Gastroesophageal sphincter (tissue), 4 donors: ENCODE measurements around the gene APOL3. TPM values are rescaled to one million over a fixed set of nuclear protein-coding genes. Genes with fewer than 3 reads are reported as not detected.
"Not testable (repeated sequence)": the region's sequence is repeated elsewhere in the genome, so short reads cannot be mapped to it uniquely, and the experiment has no call there.

Experiments
- ATAC-seq: fragments of 150-250 bp; one replicate; pipeline ENCODE4 v1.9.1; 2016; ENCODE audit warnings: mild to moderate bottlenecking, moderate library complexity
- H3K27ac ChIP-seq, 4 donors: fragments of 200-600 bp; sonication (generic) in 3 of 4; 1 replicate in 3 of 4; 2 replicates in 1 of 4; pipeline ENCODE4 v1.5.1; 2016 to 2019
- H3K27me3 ChIP-seq: fragments of 200-600 bp; sonication (generic); one replicate; pipeline ENCODE4 v1.5.1; 2019
- H3K36me3 ChIP-seq, 2 donors: fragments of 200-600 bp; sonication (generic); one replicate each; pipeline ENCODE4 v1.5.1; 2019; ENCODE audit warnings: control low read depth in 1 of 2
- H3K4me1 ChIP-seq, 3 donors: fragments of 200-600 bp; sonication (generic); 1 replicate in 2 of 3; 2 replicates in 1 of 3; pipeline ENCODE4 v1.5.1; 2016 to 2019; ENCODE audit warnings: control low read depth in 2 of 3
- H3K4me3 ChIP-seq, 2 donors: fragments of 200-600 bp; sonication (generic); one replicate each; pipeline ENCODE4 v1.5.1; 2019; ENCODE audit warnings: mild to moderate bottlenecking in 1 of 2, moderate library complexity in 1 of 2
- H3K9me3 ChIP-seq, 3 donors: fragments of 200-600 bp; sonication (generic); one replicate each; pipeline ENCODE4 v1.5.1; 2017 to 2019; ENCODE audit warnings: control low read depth in 2 of 3
- CTCF ChIP-seq, 4 experiments: fragments of 200-600 bp in 2 of 4; fragments of 450-650 bp in 2 of 4; sonication (generic) in 1 of 4; IDR thresholded peaks; one replicate each; pipeline ENCODE4 v1.5.1; 2017 to 2019; ENCODE audit warnings: antibody characterized with exemption in 4 of 4, mild to moderate bottlenecking in 2 of 4, moderate library complexity in 2 of 4
- EP300 ChIP-seq: sonication (generic); formaldehyde crosslinking; IDR thresholded peaks from one replicate; pipeline ENCODE4 v1.6.1; 2017; ENCODE audit warnings: antibody characterized with exemption, mild to moderate bottlenecking
- POLR2A ChIP-seq, 2 donors: fragments of 450-650 bp; IDR thresholded peaks; one replicate each; pipeline ENCODE4 v1.6.1; 2017; ENCODE audit warnings: antibody characterized with exemption in 2 of 2, mild to moderate bottlenecking in 2 of 2, moderate library complexity in 1 of 2
- POLR2AphosphoS5 ChIP-seq: sonication (generic); formaldehyde crosslinking; IDR thresholded peaks from one replicate; pipeline ENCODE4 v1.6.1; 2017; ENCODE audit warnings: antibody characterized with exemption
- WGBS, 2 donors: methylation state at CpG; one replicate each; pipeline ENCODE4 v1.1.5; 2018; ENCODE audit warnings: low coverage in 1 of 2; 5-methylcytosine and 5-hydroxymethylcytosine counted together
- total RNA-seq, 4 donors: library from RNA; depleted of rRNA; stranded (reverse); fragments of >200 nt; gene quantifications; one replicate each; pipeline ENCODE4 v1.1.0, GENCODE V29; 2016

APOL3 gene
- total RNA-seq, 4 donors from 2014 or later = 35.5 to 80.5 (median 41.6) TPM

DNA sequence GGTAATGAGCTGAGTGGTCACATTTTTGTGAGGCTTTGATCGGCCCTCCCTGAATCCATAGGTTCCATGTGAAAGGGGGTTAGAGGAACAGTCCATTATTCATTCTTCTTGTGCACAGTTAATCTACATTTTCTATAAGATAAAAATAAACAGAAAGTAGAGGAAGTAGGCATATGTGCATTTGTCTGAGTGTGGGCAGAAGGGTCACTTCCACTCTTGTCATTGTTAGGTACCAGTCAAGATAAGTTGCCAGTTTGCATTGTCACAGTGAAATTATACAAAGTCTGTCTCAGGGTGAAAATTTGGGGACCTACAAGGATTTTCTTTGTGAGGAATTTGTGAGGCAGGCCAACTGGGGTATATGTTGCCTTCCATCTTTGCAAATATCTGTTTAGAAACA lies 45.7 kb upstream of the APOL3 start:
- H3K4me3 ChIP-seq = no peak overlapping the region
- H3K36me3 ChIP-seq = no peaks in the 10 kb centered on the region
- no peaks in the 10 kb centered on the region for H3K27me3 ChIP-seq
- ATAC-seq = no peak
- no peak for TF ChIP-seq EP300
- TF ChIP-seq CTCF (IDR thresholded peaks at IDR 0.05) = no peak
- TF ChIP-seq POLR2AphosphoS5 = no peak
- no peak for TF ChIP-seq POLR2A (IDR thresholded peaks at IDR 0.05)
- WGBS, 2 donors = 100% methylated on average over 1 of the region's 1 CpG
- H3K9me3 ChIP-seq = no peaks in the 10 kb centered on the region
- peaks cover 0 to 19% (median 0%) of the 10 kb centered on the region in 3 donors for H3K4me1 ChIP-seq
- H3K27ac ChIP-seq = no peak overlapping the region

DNA sequence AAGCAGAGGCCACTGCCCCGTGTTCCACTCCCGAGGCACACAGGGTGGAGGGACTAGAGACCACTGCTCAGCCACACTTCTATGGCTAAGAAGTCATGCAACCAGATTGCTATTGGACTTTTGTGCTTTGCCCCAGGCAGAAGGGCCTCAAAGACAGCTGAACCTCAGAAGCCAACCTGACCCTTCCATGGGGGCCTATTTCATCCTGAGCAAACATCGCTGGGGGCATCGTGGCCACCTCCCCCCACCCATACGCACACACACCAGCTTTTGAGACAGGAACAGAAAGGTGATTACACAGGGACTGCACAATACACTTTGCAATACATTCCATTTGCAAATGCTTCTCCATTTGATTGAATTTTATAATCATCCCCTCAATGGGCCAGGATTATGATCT lies 45.0 kb upstream of the APOL3 start:
- not testable (repeated sequence) for H3K4me3 ChIP-seq, H3K27me3 ChIP-seq, H3K9me3 ChIP-seq, H3K36me3 ChIP-seq, H3K27ac ChIP-seq, ATAC-seq
- peaks cover 0 to 15% (median 0%) of the 10 kb centered on the region in 3 donors for H3K4me1 ChIP-seq
- WGBS, 2 donors = no CpG with 5 or more reads among the region's 5 CpGs

DNA sequence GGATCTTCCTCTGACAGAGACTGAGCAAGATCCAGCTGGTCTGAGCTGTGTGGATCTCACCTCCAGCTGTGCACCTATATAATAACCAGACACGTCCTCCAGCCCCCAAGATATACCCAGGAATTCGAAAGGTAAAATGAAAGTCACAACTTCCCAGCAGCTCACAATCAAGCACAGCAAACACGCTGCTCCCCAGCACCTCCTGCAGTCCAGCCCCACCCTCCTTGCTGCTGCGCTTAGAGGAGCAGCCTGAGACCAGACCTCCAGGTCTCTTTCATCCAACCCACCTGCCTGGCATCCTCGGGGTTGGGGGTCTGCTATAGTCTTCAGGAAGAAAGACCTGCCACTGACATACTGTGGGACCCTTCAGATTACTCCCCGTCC lies 44.1 kb upstream of the APOL3 start:
- WGBS, 2 donors = 66 to 76% methylated on average over 4 to 6 of the region's 6 CpGs
- Histone ChIP-seq H3K27ac (no peak overlapping the region), H3K36me3 (no peaks in the 10 kb centered on the region), H3K4me3 (no peak overlapping the region), H3K9me3 (no peaks in the 10 kb centered on the region), H3K4me1 (peaks cover 0 to 15% (median 0%) of the 10 kb centered on the region in 3 donors), H3K27me3 (no peaks in the 10 kb centered on the region)
- TF ChIP-seq POLR2AphosphoS5 (no peak), CTCF (IDR thresholded peaks at IDR 0.05) (no peak), POLR2A (IDR thresholded peaks at IDR 0.05) (no peak), EP300 (no peak)
- ATAC-seq = no peak

GRCh38 chr22:36204001-36204631 lies 43.6 kb upstream of the APOL3 start:
- TF ChIP-seq POLR2AphosphoS5 (no peak), POLR2A (IDR thresholded peaks at IDR 0.05) (no peak), CTCF (IDR thresholded peaks at IDR 0.05) (no peak), EP300 (no peak)
- 76 to 78% methylated on average over 4 to 7 of the region's 8 CpGs for WGBS, 2 donors
- H3K4me1 ChIP-seq = peaks cover 0 to 15% (median 0%) of the 10 kb centered on the region in 3 donors
- no peaks in the 10 kb centered on the region for H3K36me3 ChIP-seq
- no peak overlapping the region for H3K27ac ChIP-seq
- H3K4me3 ChIP-seq = no peak overlapping the region
- no peaks in the 10 kb centered on the region for H3K27me3 ChIP-seq
- ATAC-seq = no peak
- H3K9me3 ChIP-seq = no peaks in the 10 kb centered on the region

DNA sequence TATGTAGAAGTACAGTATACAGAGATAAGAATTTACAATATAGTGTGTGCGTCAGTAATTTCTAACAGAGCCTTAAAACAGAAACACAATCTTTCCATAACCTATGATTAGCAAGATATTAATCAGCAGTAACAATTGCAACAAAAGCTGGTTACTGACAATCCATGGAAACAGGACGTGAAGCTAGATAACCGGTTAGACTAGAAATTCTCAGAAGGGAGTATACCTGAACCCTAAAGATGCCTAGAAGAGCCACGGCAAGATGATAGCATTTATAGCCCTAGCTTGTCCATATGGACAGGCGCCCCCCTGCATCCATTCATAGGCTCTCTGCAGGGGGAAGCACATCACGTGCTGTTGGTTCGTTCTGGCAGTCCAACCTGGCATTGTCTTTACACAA lies 42.9 kb upstream of the APOL3 start:
- not testable (repeated sequence) for H3K9me3 ChIP-seq, ATAC-seq, H3K36me3 ChIP-seq, H3K27me3 ChIP-seq, H3K27ac ChIP-seq, H3K4me3 ChIP-seq
- H3K4me1 ChIP-seq = peaks cover 0 to 15% (median 0%) of the 10 kb centered on the region in 3 donors
- 84 to 91% methylated on average over 5 to 7 of the region's 7 CpGs for WGBS, 2 donors

DNA sequence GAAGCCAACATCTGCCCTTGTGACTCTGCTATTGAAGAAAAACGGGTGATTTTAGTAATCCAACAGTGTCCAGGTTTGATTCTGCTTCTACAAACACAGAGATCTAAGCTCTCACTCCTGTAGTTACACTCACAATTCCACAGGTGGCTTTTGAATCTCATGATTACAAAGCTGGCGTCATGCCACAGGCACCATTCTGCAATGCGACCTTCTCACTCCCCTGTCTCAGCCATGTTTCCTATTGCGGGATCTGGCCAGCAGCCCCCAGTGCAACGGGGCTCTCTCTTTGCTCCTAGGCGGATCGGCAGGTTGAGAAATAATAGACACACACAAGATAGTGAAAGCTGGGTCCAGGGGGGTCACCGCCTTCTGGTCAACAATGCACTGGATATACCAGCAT lies 42.4 kb upstream of the APOL3 start:
- 33 to 51% methylated on average over 1 to 8 of the region's 8 CpGs for WGBS, 2 donors
- not testable (repeated sequence) for H3K27me3 ChIP-seq, ATAC-seq, H3K27ac ChIP-seq, H3K9me3 ChIP-seq, H3K36me3 ChIP-seq, H3K4me3 ChIP-seq
- H3K4me1 ChIP-seq = peaks cover 0 to 17% (median 0%) of the 10 kb centered on the region in 3 donors
